Fibroblast of lung (primary cell): ENCODE measurements around the gene KRT2. TPM values are rescaled to one million over a fixed set of nuclear protein-coding genes. Genes with fewer than 3 reads are reported as not detected.

ENCODE experiments used
- DNase-seq, 2 donors: peaks; one replicate each; pipeline versions ENCODE4 v3.0.0 to v3.0.0-alpha.2; 2010; ENCODE audit warnings: low read depth in 2 of 2
- H2AFZ ChIP-seq: 2 replicates; pipeline ENCODE4 v1.5.1; 2012; ENCODE audit warnings: low read length, control low read depth, inconsistent platforms
- H3K27ac ChIP-seq: 2 replicates; pipeline ENCODE4 v1.5.1; 2011; ENCODE audit warnings: low read length, control low read depth; ENCODE audit not compliant: insufficient read depth
- H3K27me3 ChIP-seq: 2 replicates; pipeline ENCODE4 v1.5.1; 2011; ENCODE audit warnings: mild to moderate bottlenecking, low read length; ENCODE audit not compliant: control insufficient read depth, insufficient read depth
- H3K36me3 ChIP-seq: 2 replicates; pipeline ENCODE4 v1.5.1; 2011; ENCODE audit warnings: low read length; ENCODE audit not compliant: control insufficient read depth, insufficient read depth
- H3K4me1 ChIP-seq: 2 replicates; pipeline ENCODE4 v1.5.1; 2011; ENCODE audit warnings: low read length; ENCODE audit not compliant: control insufficient read depth, insufficient read depth; ENCODE audit errors: extremely low read depth
- H3K4me2 ChIP-seq: 2 replicates; pipeline ENCODE4 v1.5.1; 2011; ENCODE audit warnings: low read length, control low read depth; ENCODE audit not compliant: insufficient read depth; ENCODE audit errors: extremely low read depth
- H3K4me3 ChIP-seq, 4 experiments: fragments of 200-600 bp in 1 of 4; sonication (generic) in 1 of 4; replicated peaks in 1 of 4; 2 replicates each; pipeline ENCODE4 v1.5.1; 2011 to 2016; ENCODE audit warnings: low read length in 4 of 4, low read depth in 3 of 4, mild to moderate bottlenecking in 3 of 4, control low read depth in 2 of 4, inconsistent platforms in 1 of 4, mixed read lengths in 1 of 4; ENCODE audit not compliant: insufficient read depth in 1 of 4; ENCODE audit errors: control extremely low read depth in 1 of 4
- H3K79me2 ChIP-seq: 2 replicates; pipeline ENCODE4 v1.5.1; 2012; ENCODE audit warnings: mild to moderate bottlenecking, low read length, inconsistent platforms; ENCODE audit not compliant: control insufficient read depth, insufficient read depth
- H3K9ac ChIP-seq: 2 replicates; pipeline ENCODE4 v1.5.1; 2011; ENCODE audit warnings: mild to moderate bottlenecking, low read length, control low read depth; ENCODE audit not compliant: insufficient read depth
- H3K9me3 ChIP-seq: 2 replicates; pipeline ENCODE4 v1.5.1; 2012; ENCODE audit warnings: low read depth, low read length; ENCODE audit not compliant: control insufficient read depth, insufficient read depth
- H4K20me1 ChIP-seq: 2 replicates; pipeline ENCODE4 v1.5.1; 2011; ENCODE audit warnings: low read length; ENCODE audit not compliant: control insufficient read depth, insufficient read depth; ENCODE audit errors: extremely low read depth
- EZH2 ChIP-seq: IDR thresholded peaks from 2 replicates; pipeline ENCODE4 v1.5.1; 2012; ENCODE audit warnings: low read length, control low read depth, mild to moderate bottlenecking; ENCODE audit errors: missing control alignments
- polyA plus RNA-seq, 2 donors: library from polyadenylated mRNA; depleted of rRNA in 1 of 2; stranded (reverse) in 1 of 2; unstranded in 1 of 2; fragments of >200 nt; gene quantifications; 2 replicates each; pipeline ENCODE4 v1.2.1, GENCODE V29; 2011 to 2012; ENCODE audit warnings: missing spikeins in 1 of 2
- total RNA-seq: library from RNA; depleted of rRNA; stranded (reverse); fragments of >200 nt; gene quantifications from 2 replicates; pipeline ENCODE4 v1.2.1, GENCODE V29; 2014
- TF ChIP-seq, protein P1 (sequence below), 2 donors: IDR thresholded peaks in 1 of 2; conservative IDR thresholded peaks in 1 of 2; 1 replicate in 1 of 2; 2 replicates in 1 of 2; pipeline ENCODE4 v1.5.1; 2011 to 2012; ENCODE audit warnings: low read length in 2 of 2, control low read depth in 1 of 2, inconsistent platforms in 1 of 2, low read depth in 1 of 2, mild to moderate bottlenecking in 1 of 2

The KRT2 gene
- total and polyA plus RNA-seq, 2 donors (not counting 1 experiment from before 2014, with no cell fraction given): not detected

DNA sequence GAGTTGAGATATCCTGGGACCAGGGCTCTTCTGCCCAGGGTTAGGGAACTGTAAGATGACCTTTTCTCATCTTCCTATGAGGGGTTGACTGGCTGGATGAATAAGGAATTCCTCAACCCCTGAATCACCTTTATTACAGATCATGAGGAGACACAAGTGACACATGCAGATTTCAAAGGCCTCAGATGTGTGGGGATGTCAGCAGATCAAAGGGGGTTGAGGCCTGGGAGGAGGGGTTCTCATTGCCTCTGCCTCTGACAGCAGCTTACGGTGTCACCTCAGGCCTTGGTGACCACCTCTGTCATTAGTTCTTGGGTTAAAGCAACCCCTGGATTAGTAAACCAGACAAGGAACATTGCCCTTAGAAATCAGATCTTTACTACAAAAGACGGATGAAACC lies 48.7 kb downstream of the KRT2 start:
- DNase-seq: no peak
- TF ChIP-seq EZH2: no peak
- TF ChIP-seq, protein P1, sequence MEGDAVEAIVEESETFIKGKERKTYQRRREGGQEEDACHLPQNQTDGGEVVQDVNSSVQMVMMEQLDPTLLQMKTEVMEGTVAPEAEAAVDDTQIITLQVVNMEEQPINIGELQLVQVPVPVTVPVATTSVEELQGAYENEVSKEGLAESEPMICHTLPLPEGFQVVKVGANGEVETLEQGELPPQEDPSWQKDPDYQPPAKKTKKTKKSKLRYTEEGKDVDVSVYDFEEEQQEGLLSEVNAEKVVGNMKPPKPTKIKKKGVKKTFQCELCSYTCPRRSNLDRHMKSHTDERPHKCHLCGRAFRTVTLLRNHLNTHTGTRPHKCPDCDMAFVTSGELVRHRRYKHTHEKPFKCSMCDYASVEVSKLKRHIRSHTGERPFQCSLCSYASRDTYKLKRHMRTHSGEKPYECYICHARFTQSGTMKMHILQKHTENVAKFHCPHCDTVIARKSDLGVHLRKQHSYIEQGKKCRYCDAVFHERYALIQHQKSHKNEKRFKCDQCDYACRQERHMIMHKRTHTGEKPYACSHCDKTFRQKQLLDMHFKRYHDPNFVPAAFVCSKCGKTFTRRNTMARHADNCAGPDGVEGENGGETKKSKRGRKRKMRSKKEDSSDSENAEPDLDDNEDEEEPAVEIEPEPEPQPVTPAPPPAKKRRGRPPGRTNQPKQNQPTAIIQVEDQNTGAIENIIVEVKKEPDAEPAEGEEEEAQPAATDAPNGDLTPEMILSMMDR (conservative IDR thresholded peaks at IDR 0.05 in 1 of 2, IDR thresholded peaks at IDR 0.05 in 1 of 2; ENCODE audit: low read depth in 1 of 2, low read length in 2 of 2): no peak
- peaks cover 15% of the 10 kb centered on the region for H3K27me3 ChIP-seq

DNA sequence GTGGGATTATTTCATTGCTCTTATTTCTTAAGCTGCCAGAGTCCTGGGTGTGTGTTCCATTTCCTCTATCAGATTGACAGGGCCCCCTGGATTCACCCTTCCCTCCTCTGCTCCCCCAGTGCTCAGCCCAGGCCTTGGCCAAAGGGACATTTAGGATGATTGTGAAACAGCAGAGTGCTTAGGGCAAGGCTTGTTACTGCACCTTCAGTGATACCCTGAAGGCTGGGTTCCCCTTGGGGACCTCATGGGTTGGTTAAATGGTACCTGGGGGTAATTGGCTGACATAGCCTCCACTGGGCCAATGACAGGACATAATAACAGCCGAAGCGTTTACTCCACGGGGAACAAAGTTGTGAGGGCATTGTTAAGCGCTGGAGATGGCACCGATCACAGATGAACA lies 49.5 kb downstream of the KRT2 start:
- no peaks in the 10 kb centered on the region for H3K9me3 ChIP-seq
- no peak overlapping the region for H2AFZ ChIP-seq
- no peaks in the 10 kb centered on the region for H3K4me1 ChIP-seq
- H4K20me1 ChIP-seq: no peaks in the 10 kb centered on the region
- H3K79me2 ChIP-seq: no peaks in the 10 kb centered on the region
- TF ChIP-seq, protein P1 (conservative IDR thresholded peaks at IDR 0.05 in 1 of 2, IDR thresholded peaks at IDR 0.05 in 1 of 2; ENCODE audit: low read depth in 1 of 2, low read length in 2 of 2): no peak
- no peak for TF ChIP-seq EZH2
- no peak overlapping the region for H3K9ac ChIP-seq
- peaks cover 15% of the 10 kb centered on the region for H3K27me3 ChIP-seq
- no peaks in the 10 kb centered on the region for H3K36me3 ChIP-seq
- no peak overlapping the region for H3K4me3 ChIP-seq
- no peak for DNase-seq
- no peak overlapping the region for H3K4me2 ChIP-seq
- H3K27ac ChIP-seq: no peak overlapping the region

More for the DNA sequence above, 48.7 kb downstream of the KRT2 start:
- no peaks in the 10 kb centered on the region for H4K20me1 ChIP-seq
- H3K9me3 ChIP-seq: no peaks in the 10 kb centered on the region
- no peaks in the 10 kb centered on the region for H3K36me3 ChIP-seq
- H3K4me1 ChIP-seq: no peaks in the 10 kb centered on the region
- no peak overlapping the region for H2AFZ ChIP-seq
- H3K4me2 ChIP-seq: no peak overlapping the region
- no peak overlapping the region for H3K4me3 ChIP-seq
- H3K9ac ChIP-seq: no peak overlapping the region
- no peak overlapping the region for H3K27ac ChIP-seq
- no peaks in the 10 kb centered on the region for H3K79me2 ChIP-seq

DNA sequence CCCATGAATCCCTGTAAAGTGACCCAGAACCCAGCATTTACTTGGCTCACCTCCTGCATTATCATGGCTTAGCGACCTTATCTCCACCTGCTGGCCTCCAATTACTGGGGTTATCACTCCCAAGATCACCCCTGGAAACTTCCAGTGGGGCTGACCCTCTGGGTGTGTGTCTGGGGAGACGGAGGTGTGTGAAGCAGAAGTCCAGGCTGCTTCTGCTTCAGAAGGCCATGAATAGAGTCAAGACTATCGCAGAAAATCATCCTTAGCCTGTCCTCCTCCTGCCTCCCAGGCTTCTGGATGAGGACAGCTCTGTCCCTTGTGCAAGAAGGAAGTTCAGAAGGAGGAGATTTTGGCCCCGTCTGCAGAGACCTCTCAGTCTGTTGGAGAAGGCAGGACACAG lies 50.3 kb downstream of the KRT2 start:
- no peak for TF ChIP-seq EZH2
- TF ChIP-seq, protein P1 (conservative IDR thresholded peaks at IDR 0.05 in 1 of 2, IDR thresholded peaks at IDR 0.05 in 1 of 2; ENCODE audit: low read depth in 1 of 2, low read length in 2 of 2): no peak
- H3K27ac ChIP-seq: no peak overlapping the region
- peaks cover 15% of the 10 kb centered on the region for H3K27me3 ChIP-seq

More for the DNA sequence above, 50.3 kb downstream of the KRT2 start:
- no peak for DNase-seq
- H3K4me1 ChIP-seq: no peaks in the 10 kb centered on the region
- no peak overlapping the region for H2AFZ ChIP-seq
- H3K9me3 ChIP-seq: no peaks in the 10 kb centered on the region
- H3K36me3 ChIP-seq: no peaks in the 10 kb centered on the region
- H4K20me1 ChIP-seq: no peaks in the 10 kb centered on the region
- H3K4me2 ChIP-seq: no peak overlapping the region
- H3K9ac ChIP-seq: no peak overlapping the region
- H3K79me2 ChIP-seq: no peaks in the 10 kb centered on the region
- no peak overlapping the region for H3K4me3 ChIP-seq
